Natural killer cell (primary cell): ENCODE results near the gene CCM2L. TPM values are rescaled to one million over a fixed set of nuclear protein-coding genes. Genes with fewer than 3 reads are reported as not detected.

ENCODE experiments used
- ATAC-seq, 3 donors: fragments of 150-1000 bp in 2 of 3; fragments of 200-7000 bp in 1 of 3; cut with Tn5 transposase; 1 replicate in 1 of 3; 2 replicates in 2 of 3; pipeline ENCODE4 v1.10.0; 2021; ENCODE audit warnings: mild to moderate bottlenecking in 2 of 3, moderate library complexity in 2 of 3
- DNase-seq, 2 donors: peaks; one replicate each; pipeline versions ENCODE4 v3.0.0 to v3.0.0-alpha.2; 2013 to 2021; ENCODE audit warnings: mixed read lengths in 1 of 2
- H3K27ac ChIP-seq: one replicate; pipeline ENCODE4 v1.5.1; 2013; ENCODE audit warnings: mild to moderate bottlenecking, low read length
- H3K27me3 ChIP-seq: one replicate; pipeline ENCODE4 v1.6.1; 2013; ENCODE audit warnings: low read length; ENCODE audit not compliant: control insufficient read depth, insufficient read depth
- H3K36me3 ChIP-seq: one replicate; pipeline ENCODE4 v1.6.1; 2013; ENCODE audit warnings: low read length; ENCODE audit not compliant: control insufficient read depth, insufficient read depth
- H3K4me1 ChIP-seq: one replicate; pipeline ENCODE4 v1.6.1; 2013; ENCODE audit warnings: low read length; ENCODE audit not compliant: control insufficient read depth, insufficient read depth
- H3K4me3 ChIP-seq: one replicate; pipeline ENCODE4 v1.5.1; 2013; ENCODE audit warnings: low read length
- H3K9me3 ChIP-seq: one replicate; pipeline ENCODE4 v1.6.1; 2013; ENCODE audit warnings: low read length; ENCODE audit not compliant: control insufficient read depth, insufficient read depth
- H3K27ac Mint-ChIP-seq, 2 donors: one replicate each; pipeline ENCODE4 v1.8.0; 2022; ENCODE audit warnings: mild to moderate bottlenecking in 2 of 2, mixed read lengths in 2 of 2, moderate library complexity in 1 of 2
- H3K27me3 Mint-ChIP-seq, 2 donors: one replicate each; pipeline ENCODE4 v1.8.0; 2022; ENCODE audit warnings: low read depth in 2 of 2, mixed read lengths in 2 of 2
- H3K36me3 Mint-ChIP-seq: one replicate; pipeline ENCODE4 v1.8.0; 2022; ENCODE audit warnings: mixed read lengths
- H3K4me1 Mint-ChIP-seq, 2 donors: one replicate each; pipeline ENCODE4 v1.8.0; 2022; ENCODE audit warnings: mixed read lengths in 2 of 2
- H3K4me3 Mint-ChIP-seq: one replicate; pipeline ENCODE4 v1.8.0; 2022; ENCODE audit warnings: mild to moderate bottlenecking, moderate library complexity, mixed read lengths
- H3K9me3 Mint-ChIP-seq, 2 donors: one replicate each; pipeline ENCODE4 v1.8.0; 2022; ENCODE audit warnings: mixed read lengths in 2 of 2
- CTCF ChIP-seq: fragments of 200-600 bp; IDR thresholded peaks from one replicate; pipeline ENCODE4 v1.8.0; 2022; ENCODE audit warnings: antibody characterized with exemption
- WGBS: methylation state at CpG from one replicate; pipeline ENCODE4 v1.1.7; 2013; ENCODE audit warnings: missing lambda C conversion rate; ENCODE audit not compliant: insufficient coverage; 5-methylcytosine and 5-hydroxymethylcytosine counted together
- intact Hi-C: fragments of 100-400 bp; cut with micrococcal nuclease; formaldehyde crosslinking; loops from one replicate; pipeline ENCODE4 v1.14.2; 2022
- total RNA-seq, 4 donors: library from RNA; stranded (reverse); fragments of 120-200 nt in 1 of 4; gene quantifications; one replicate each; pipeline versions ENCODE4 v1.2.3 to v1.2.4, GENCODE V29; 2013 to 2022

The CCM2L gene
- total RNA-seq, 3 donors from 2014 or later (not counting 1 experiment from before 2014, with no cell fraction given), result not detected

DNA sequence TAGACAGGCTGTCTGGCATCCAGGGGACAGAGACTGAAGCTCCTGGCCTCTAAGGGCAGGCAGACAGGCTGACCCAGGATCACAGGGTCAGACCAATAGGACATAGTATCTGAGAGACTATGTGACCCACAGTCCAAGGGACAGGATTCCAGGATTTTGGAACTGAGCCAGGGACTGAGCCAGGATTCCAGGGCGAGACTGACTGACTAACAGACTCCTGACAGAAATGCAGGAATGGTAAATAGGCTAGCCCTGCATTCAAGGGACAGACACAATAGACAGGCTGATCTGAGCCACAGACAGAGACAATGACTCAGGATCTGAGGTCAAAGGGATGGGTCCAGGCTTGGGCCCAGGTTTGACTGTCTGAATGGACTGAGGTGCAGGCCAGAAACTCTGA lies 22.5 kb upstream of the CCM2L start:
- no peak overlapping the region for H3K4me3 ChIP-seq
- WGBS, result 67% methylated on average over 1 of the region's 1 CpG
- H3K9me3 Mint-ChIP-seq, result no peaks in the 10 kb centered on the region
- no peak overlapping the region for H3K27ac Mint-ChIP-seq
- H3K4me3 Mint-ChIP-seq, result no peak overlapping the region
- intact Hi-C loops, result no loop called here
- peaks cover 6 to 9% of the 10 kb centered on the region in 2 donors for H3K27me3 Mint-ChIP-seq
- no peaks in the 10 kb centered on the region for H3K27me3 ChIP-seq
- no peak for TF ChIP-seq CTCF
- no peaks in the 10 kb centered on the region for H3K4me1 ChIP-seq
- H3K4me1 Mint-ChIP-seq, result no peaks in the 10 kb centered on the region
- no peaks in the 10 kb centered on the region for H3K36me3 ChIP-seq
- DNase-seq (no peak), ATAC-seq (no peak)
- H3K36me3 Mint-ChIP-seq, result no peaks in the 10 kb centered on the region
- no peaks in the 10 kb centered on the region for H3K9me3 ChIP-seq
- H3K27ac ChIP-seq, result no peak overlapping the region

DNA sequence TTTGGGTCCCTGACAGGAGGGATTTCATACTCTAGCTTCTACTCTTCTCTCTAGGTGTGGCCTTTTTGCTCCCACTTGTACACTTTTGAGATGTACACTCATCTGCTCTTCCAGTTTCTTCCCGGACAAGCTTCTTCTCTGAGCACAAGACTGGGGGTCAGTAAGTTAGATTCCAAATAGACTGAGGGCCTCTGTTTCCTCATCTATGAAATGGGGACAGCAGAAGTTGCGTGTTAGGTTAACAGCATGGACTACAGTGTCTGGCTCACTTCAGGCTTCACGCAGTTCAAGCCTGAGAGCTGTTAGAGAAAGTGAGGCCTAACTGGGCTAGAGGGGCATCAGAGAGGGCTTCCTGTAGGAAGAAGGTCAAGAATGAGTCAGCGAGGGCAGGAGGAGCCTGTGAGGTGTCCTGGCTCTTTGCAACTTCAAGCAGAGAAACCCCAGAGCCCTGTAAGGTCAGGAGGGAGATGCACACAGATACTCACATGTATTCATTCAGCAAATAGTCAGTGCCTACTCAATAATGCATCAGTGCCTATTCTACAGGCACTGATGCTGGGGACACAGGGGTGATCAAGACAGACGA lies 21.7 kb upstream of the CCM2L start:
- Histone ChIP-seq H3K4me3 (no peak overlapping the region), H3K36me3 (no peaks in the 10 kb centered on the region), H3K9me3 (no peaks in the 10 kb centered on the region), H3K4me1 (no peaks in the 10 kb centered on the region), H3K27ac (no peak overlapping the region), H3K27me3 (no peaks in the 10 kb centered on the region)
- ATAC-seq, result no peak
- H3K9me3 Mint-ChIP-seq, result no peaks in the 10 kb centered on the region
- no peak overlapping the region for H3K27ac Mint-ChIP-seq
- no peaks in the 10 kb centered on the region for H3K36me3 Mint-ChIP-seq
- H3K27me3 Mint-ChIP-seq, result peaks cover 7 to 15% of the 10 kb centered on the region in 2 donors
- intact Hi-C loops, result no loop called here
- no peak for DNase-seq
- 86% methylated on average over 5 of the region's 5 CpGs for WGBS
- no peaks in the 10 kb centered on the region for H3K4me1 Mint-ChIP-seq
- no peak for TF ChIP-seq CTCF
- H3K4me3 Mint-ChIP-seq, result no peak overlapping the region

DNA sequence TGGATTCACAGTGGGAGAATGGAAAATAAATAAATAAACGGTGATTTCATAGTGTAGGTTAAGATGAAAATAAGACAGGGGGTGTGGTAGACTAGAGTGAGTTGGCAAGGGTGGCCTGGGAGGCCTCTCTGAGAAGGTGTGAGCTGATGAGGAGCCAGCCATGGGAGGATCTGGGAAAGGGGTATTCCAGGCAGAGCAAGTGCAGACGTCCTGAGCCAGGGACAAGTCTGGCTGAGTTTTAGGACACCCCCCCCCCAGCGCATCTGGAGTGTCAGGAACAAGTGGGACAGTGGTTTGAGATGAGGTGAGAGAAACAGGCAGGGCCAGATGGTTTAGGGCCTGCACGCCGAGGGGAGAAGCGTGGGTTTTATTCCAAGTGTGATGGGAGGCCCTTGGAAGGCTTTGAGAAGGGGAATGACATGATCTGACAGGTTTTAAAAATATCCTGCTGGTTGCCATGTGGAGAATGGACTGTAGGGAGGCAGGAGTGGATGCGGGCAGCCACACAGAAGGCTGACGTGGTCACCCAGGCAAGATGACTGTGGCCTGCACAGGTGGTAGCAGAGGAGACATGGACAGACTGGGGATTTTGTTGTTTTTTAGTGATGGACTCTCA lies 21.1 kb upstream of the CCM2L start:
- Histone ChIP-seq H3K4me3 (no peak overlapping the region), H3K36me3 (no peaks in the 10 kb centered on the region), H3K27ac (no peak overlapping the region), H3K9me3 (no peaks in the 10 kb centered on the region), H3K4me1 (no peaks in the 10 kb centered on the region), H3K27me3 (no peaks in the 10 kb centered on the region)
- intact Hi-C loops, result no loop called here
- WGBS, result 86% methylated on average over 8 of the region's 8 CpGs
- TF ChIP-seq CTCF, result no peak
- Mint-ChIP-seq H3K36me3 (no peaks in the 10 kb centered on the region), H3K4me3 (no peak overlapping the region), H3K4me1 (no peaks in the 10 kb centered on the region), H3K27ac (no peak overlapping the region), H3K27me3 (peaks cover 12 to 21% of the 10 kb centered on the region in 2 donors), H3K9me3 (no peaks in the 10 kb centered on the region)
- no peak for DNase-seq
- no peak for ATAC-seq
